B cell (primary cell): ENCODE measurements around the gene THBD. TPM values are rescaled to one million over a fixed set of nuclear protein-coding genes. Genes with fewer than 3 reads are reported as not detected.

Experiments
- ATAC-seq: fragments of 200-7000 bp; cut with Tn5 transposase; one replicate; pipeline ENCODE4 v1.10.0; 2021; ENCODE audit warnings: low read depth, mild to moderate bottlenecking, moderate number of reproducible peaks, moderate library complexity
- CTCF ChIA-PET: fragments of 350-600 bp; sonication (Branson Sonifier 250); formaldehyde crosslinking; loops from one replicate; lab custom pipeline; 2021; ENCODE audit warnings: antibody characterized with exemption, inconsistent platforms; lab: Charles Lee
- POLR2A ChIA-PET: fragments of 350-600 bp; sonication (Branson Sonifier 250); formaldehyde crosslinking; loops from one replicate; lab custom pipeline; 2021; ENCODE audit warnings: antibody characterized with exemption; lab: Charles Lee
- DNase-seq: peaks from one replicate; pipeline ENCODE4 v3.0.0; 2013
- H2AFZ ChIP-seq: 2 replicates; pipeline ENCODE4 v1.6.1; 2012; ENCODE audit warnings: mild to moderate bottlenecking, low read depth, low read length; ENCODE audit not compliant: insufficient read depth, poor library complexity, severe bottlenecking
- H3K27ac ChIP-seq, 2 donors: 1 replicate in 1 of 2; 2 replicates in 1 of 2; pipeline ENCODE4 v1.5.1; 2012 to 2013; ENCODE audit warnings: low read length in 2 of 2, mild to moderate bottlenecking in 2 of 2, moderate library complexity in 1 of 2
- H3K27me3 ChIP-seq, 4 experiments: fragments of 200-600 bp in 1 of 4; sonication (generic) in 1 of 4; replicated peaks in 1 of 4; 1 replicate in 2 of 4; 2 replicates in 2 of 4; pipeline versions ENCODE4 v1.6.1 to v1.7.0; 2013 to 2016; ENCODE audit warnings: low read length in 3 of 4, mild to moderate bottlenecking in 2 of 4, mixed read lengths in 1 of 4, moderate library complexity in 1 of 4; ENCODE audit not compliant: insufficient read depth in 4 of 4, control insufficient read depth in 3 of 4; ENCODE audit errors: control extremely low read depth in 1 of 4
- H3K36me3 ChIP-seq, 2 experiments: replicated peaks in 1 of 2; 1 replicate in 1 of 2; 2 replicates in 1 of 2; pipeline versions ENCODE4 v1.6.1 to v1.7.1; 2013; ENCODE audit warnings: low read length in 1 of 2; ENCODE audit not compliant: insufficient read depth in 2 of 2, control insufficient read depth in 1 of 2; ENCODE audit errors: control extremely low read depth in 1 of 2, extremely low read depth in 1 of 2
- H3K4me1 ChIP-seq, 2 donors: fragments of 200-600 bp in 1 of 2; sonication (generic) in 1 of 2; 1 replicate in 1 of 2; 2 replicates in 1 of 2; pipeline versions ENCODE4 v1.5.1 to v1.6.1; 2013 to 2017; ENCODE audit warnings: low read length in 2 of 2; ENCODE audit not compliant: control insufficient read depth in 2 of 2, insufficient read depth in 2 of 2
- H3K4me2 ChIP-seq: replicated peaks from 2 replicates; pipeline ENCODE3; 2012; ENCODE audit warnings: mild to moderate bottlenecking, low read depth, low read length; ENCODE audit not compliant: poor library complexity, severe bottlenecking
- H3K4me3 ChIP-seq, 5 experiments: fragments of 200-600 bp in 1 of 5; sonication (generic) in 1 of 5; 1 replicate in 3 of 5; 2 replicates in 2 of 5; pipeline versions ENCODE4 v1.5.1 to v1.7.0; 2011 to 2016; ENCODE audit warnings: low read length in 4 of 5, mild to moderate bottlenecking in 4 of 5, low read depth in 2 of 5, control low read depth in 1 of 5, moderate library complexity in 1 of 5; ENCODE audit not compliant: insufficient read depth in 1 of 5; ENCODE audit errors: control extremely low read depth in 1 of 5, extremely low read depth in 1 of 5
- H3K79me2 ChIP-seq: fragments of 200-600 bp; sonication (generic); one replicate; pipeline ENCODE4 v1.6.0; 2016; ENCODE audit warnings: low read length; ENCODE audit not compliant: control insufficient read depth, insufficient read depth
- H3K9ac ChIP-seq: fragments of 200-600 bp; sonication (generic); 2 replicates; pipeline ENCODE4 v1.6.1; 2017; ENCODE audit warnings: mild to moderate bottlenecking, low read length, moderate library complexity
- H3K9me3 ChIP-seq, 3 donors: one replicate each; pipeline versions ENCODE4 v1.6.1 to v1.7.1; 2013; ENCODE audit warnings: low read length in 2 of 3; ENCODE audit not compliant: control insufficient read depth in 2 of 3, insufficient read depth in 1 of 3; ENCODE audit errors: control extremely low read depth in 1 of 3
- H4K20me1 ChIP-seq: 2 replicates; pipeline ENCODE4 v1.6.0; 2012; ENCODE audit warnings: mild to moderate bottlenecking, low read length; ENCODE audit not compliant: insufficient read depth, control insufficient read depth, poor library complexity, severe bottlenecking
- H3K27ac Mint-ChIP-seq: one replicate; pipeline ENCODE4 v1.8.0; 2021; ENCODE audit warnings: mixed read lengths
- H3K27me3 Mint-ChIP-seq: one replicate; pipeline ENCODE4 v1.8.0; 2021; ENCODE audit warnings: mixed read lengths
- H3K4me1 Mint-ChIP-seq: one replicate; pipeline ENCODE4 v1.8.0; 2021; ENCODE audit warnings: mixed read lengths
- H3K4me3 Mint-ChIP-seq: one replicate; pipeline ENCODE4 v1.8.0; 2021; ENCODE audit warnings: mixed read lengths
- H3K9me3 Mint-ChIP-seq: one replicate; pipeline ENCODE4 v1.8.0; 2022; ENCODE audit warnings: mixed read lengths; ENCODE audit not compliant: insufficient read depth
- CTCF ChIP-seq: fragments of 200-600 bp; IDR thresholded peaks from one replicate; pipeline ENCODE4 v1.8.0; 2022; ENCODE audit warnings: antibody characterized with exemption, mild to moderate bottlenecking
- EZH2 ChIP-seq: IDR thresholded peaks from 2 replicates; pipeline ENCODE4 v1.6.1; 2012; ENCODE audit warnings: borderline replicate concordance, low read depth, mild to moderate bottlenecking, moderate library complexity, low read length; ENCODE audit not compliant: insufficient read depth, poor library complexity, severe bottlenecking
- WGBS: methylation state at CpG from one replicate; pipeline ENCODE4 v1.1.5; 2013; ENCODE audit warnings: missing lambda C conversion rate; ENCODE audit not compliant: insufficient coverage; 5-methylcytosine and 5-hydroxymethylcytosine counted together
- intact Hi-C: fragments of 100-400 bp; cut with micrococcal nuclease; formaldehyde crosslinking; loops from one replicate; pipeline ENCODE4 v1.10.0; 2022
- polyA plus RNA-seq: library from polyadenylated mRNA; depleted of rRNA; stranded (reverse); fragments of >200 nt; gene quantifications from 2 replicates; pipeline ENCODE4 v1.2.3, GENCODE V29; 2012
- total RNA-seq, 2 donors: library from RNA; stranded (reverse); fragments of 120-200 nt in 1 of 2; gene quantifications; 1 replicate in 1 of 2; 2 replicates in 1 of 2; pipeline versions ENCODE4 v1.2.3 to v1.2.4, GENCODE V29; 2013 to 2022

Gene THBD
- total and polyA plus RNA-seq, 2 donors (not counting 1 experiment from before 2014, with no cell fraction given): 0.78 TPM; not detected in 1

- Histone ChIP-seq H3K4me1 (no peaks in the 10 kb centered on the region), H3K4me2 (no peak overlapping the region), H3K27ac (no peak overlapping the region), H2AFZ (no peak overlapping the region), H4K20me1 (no peaks in the 10 kb centered on the region), H3K9ac (no peak overlapping the region), H3K79me2 (no peaks in the 10 kb centered on the region), H3K4me3 (no peak overlapping the region), H3K9me3 (peaks cover 0 to 5% (median 0%) of the 10 kb centered on the region in 3 donors), H3K36me3 (no peaks in the 10 kb centered on the region), H3K27me3 (peaks cover 0 to 13% (median 0%) of the 10 kb centered on the region in 4 experiments)
- ChIA-PET POLR2A (no interaction called here), CTCF (no interaction called here)
- whole genome bisulfite sequencing: 56% methylated on average over 3 of the region's 3 CpGs
- H3K9me3 Mint-ChIP-seq: no peaks in the 10 kb centered on the region
- ATAC-seq (no peak), DNase-seq (no peak)
- intact Hi-C loops: no loop called here
- H3K4me1 Mint-ChIP-seq: no peaks in the 10 kb centered on the region
- H3K4me3 Mint-ChIP-seq: no peak overlapping the region
- no peak overlapping the region for H3K27ac Mint-ChIP-seq
- H3K27me3 Mint-ChIP-seq: peaks cover 39% of the 10 kb centered on the region
- no peak for TF ChIP-seq EZH2
- TF ChIP-seq CTCF: no peak
Measured at GRCh38 chr20:23039885-23040508, 9.5 kb downstream of the THBD start.

- no peaks in the 10 kb centered on the region for H3K4me1 ChIP-seq
- ChIA-PET CTCF (no interaction called here), POLR2A (no interaction called here)
- TF ChIP-seq CTCF (no peak), EZH2 (no peak)
- no peaks in the 10 kb centered on the region for H3K4me1 Mint-ChIP-seq
- DNase-seq (no peak), ATAC-seq (no peak)
- peaks cover 37% of the 10 kb centered on the region for H3K27me3 Mint-ChIP-seq
- no peak overlapping the region for H3K27ac Mint-ChIP-seq
- 100% methylated on average over 2 of the region's 5 CpGs for WGBS
- no peak overlapping the region for H3K27ac ChIP-seq
- no peak overlapping the region for H3K4me2 ChIP-seq
- H4K20me1 ChIP-seq: no peaks in the 10 kb centered on the region
- peaks cover 0 to 5% (median 0%) of the 10 kb centered on the region in 3 donors for H3K9me3 ChIP-seq
- no peak overlapping the region for H3K4me3 Mint-ChIP-seq
- no peak overlapping the region for H3K4me3 ChIP-seq
- no peaks in the 10 kb centered on the region for H3K79me2 ChIP-seq
- no peak overlapping the region for H2AFZ ChIP-seq
- no peaks in the 10 kb centered on the region for H3K9me3 Mint-ChIP-seq
- no peaks in the 10 kb centered on the region for H3K36me3 ChIP-seq
- no peak overlapping the region for H3K9ac ChIP-seq
- intact Hi-C loops: no loop called here
- H3K27me3 ChIP-seq: peaks cover 0 to 9% (median 0%) of the 10 kb centered on the region in 4 experiments
Measured at GRCh38 chr20:23039136-23039875, 10.2 kb downstream of the THBD start.
